GM12801 (cell line): ENCODE measurements around the gene C10orf120.

Source experiments
- CTCF ChIP-seq: IDR thresholded peaks from one replicate; pipeline ENCODE4 v1.5.1; 2011; ENCODE audit warnings: control low read depth; ENCODE audit not compliant: insufficient read length; ENCODE audit errors: extremely low read depth

Gene C10orf120

GRCh38 chr10:122655524-122656307 is 43.9 kb downstream of the C10orf120 start:
- TF ChIP-seq CTCF = no peak

GRCh38 chr10:122650331-122650730 is 49.3 kb downstream of the C10orf120 start:
- TF ChIP-seq CTCF = no peak

- TF ChIP-seq CTCF = no peak
Observed at GRCh38 chr10:122649903-122650302, 49.7 kb downstream of the C10orf120 start.

GRCh38 chr10:122648599-122649428 is 50.8 kb downstream of the C10orf120 start:
- TF ChIP-seq CTCF = no peak
